Central memory CD8-positive, alpha-beta T cell (primary cell): Measurements from ENCODE around the gene FBXL19.
A peak's percentile ranks its signal among the peaks of the same experiment; 100 is the strongest.

Experiments
- ATAC-seq: fragments of 150-1000 bp; cut with Tn5 transposase; replicated peaks from 2 replicates; pipeline ENCODE4 v1.10.0; 2022; ENCODE audit warnings: mild to moderate bottlenecking, moderate FRiP score, moderate number of reproducible peaks; ENCODE audit not compliant: poor library complexity, severe bottlenecking; ENCODE audit errors: extremely low read depth
- DNase-seq, 2 donors: peaks; one replicate each; pipeline ENCODE4 v3.0.0; 2021; ENCODE audit warnings: low spot score in 2 of 2
- H3K27ac Mint-ChIP-seq: one replicate; pipeline ENCODE4 v1.8.0; 2022; ENCODE audit warnings: low read depth, mild to moderate bottlenecking, moderate library complexity, mixed read lengths
- H3K27me3 Mint-ChIP-seq: one replicate; pipeline ENCODE4 v1.8.0; 2022; ENCODE audit warnings: mixed read lengths
- H3K36me3 Mint-ChIP-seq: one replicate; pipeline ENCODE4 v1.8.0; 2022; ENCODE audit warnings: mild to moderate bottlenecking, moderate library complexity, mixed read lengths; ENCODE audit not compliant: insufficient read depth
- H3K4me1 Mint-ChIP-seq: one replicate; pipeline ENCODE4 v1.8.0; 2022; ENCODE audit warnings: mixed read lengths
- H3K4me3 Mint-ChIP-seq: one replicate; pipeline ENCODE4 v1.8.0; 2022; ENCODE audit warnings: mild to moderate bottlenecking, moderate library complexity, mixed read lengths
- H3K9me3 Mint-ChIP-seq: one replicate; pipeline ENCODE4 v1.8.0; 2022; ENCODE audit warnings: mixed read lengths

FBXL19 gene

GRCh38 chr16:30920891-30921290 lies 2.5 kb upstream of the FBXL19 start:
- Mint-ChIP-seq H3K27ac (no peak overlapping the region), H3K36me3 (peaks cover 1% of the 10 kb centered on the region), H3K9me3 (no peaks in the 10 kb centered on the region), H3K4me1 (peaks cover 8% of the 10 kb centered on the region), H3K4me3 (peak overlapping the region; percentile 89), H3K27me3 (no peaks in the 10 kb centered on the region)
- DNase-seq (no peak), ATAC-seq (no peak)

DNA sequence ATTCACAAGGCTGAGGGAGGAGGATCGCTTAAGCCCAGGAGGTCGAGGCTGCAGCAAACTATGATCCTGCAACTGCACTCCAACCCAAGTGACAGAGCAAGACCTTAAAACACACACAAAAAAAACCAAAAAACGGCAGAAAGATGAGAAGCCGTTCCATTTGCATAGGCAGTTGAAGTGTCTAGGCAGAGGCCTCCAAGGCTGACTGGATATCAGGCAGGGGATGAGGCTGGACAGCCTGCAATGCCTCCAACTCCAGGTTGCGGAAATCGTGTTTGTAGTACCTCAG lies 2.0 kb upstream of the FBXL19 start:
- Mint-ChIP-seq H3K9me3 (no peaks in the 10 kb centered on the region), H3K4me3 (peak overlapping the region; percentile 89), H3K36me3 (peaks cover 1% of the 10 kb centered on the region), H3K27ac (peak overlapping the region; percentile 91), H3K4me1 (peaks cover 13% of the 10 kb centered on the region), H3K27me3 (no peaks in the 10 kb centered on the region)
- DNase-seq: no peak
- ATAC-seq: no peak

DNA sequence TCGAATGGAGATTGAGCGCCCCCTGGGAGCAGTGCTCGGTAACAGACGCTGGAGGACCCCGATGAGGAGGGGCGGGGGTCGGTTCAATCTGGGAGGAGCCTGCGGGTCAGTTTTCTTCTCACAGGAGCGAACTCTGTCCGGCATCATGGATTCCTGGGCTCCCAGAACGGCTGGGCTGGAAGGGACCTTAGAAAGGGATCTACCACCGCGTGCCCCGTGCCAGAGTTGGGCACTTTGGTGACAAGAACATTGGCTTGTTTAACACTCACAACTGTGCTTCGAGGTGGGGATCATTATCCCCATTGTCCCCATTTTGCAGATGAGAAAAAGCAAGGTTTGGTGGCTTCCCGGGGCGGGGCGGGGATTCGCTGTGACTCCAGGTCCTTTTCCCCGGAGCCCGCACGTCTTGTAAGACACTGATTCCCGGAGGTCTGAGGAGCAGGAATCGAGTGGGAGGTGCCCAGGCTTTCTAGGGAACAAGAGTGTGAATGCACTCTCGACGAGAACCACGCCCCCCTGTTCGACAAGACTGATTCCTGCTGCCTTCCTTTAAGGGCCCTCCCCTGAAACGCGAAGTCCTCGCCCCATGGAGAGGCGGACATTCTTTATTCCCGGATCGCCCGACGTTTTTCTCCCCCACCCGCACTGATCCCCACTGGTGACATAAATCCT lies 1.5 kb upstream of the FBXL19 start:
- Mint-ChIP-seq H3K27ac (peak overlapping the region; percentile 91), H3K27me3 (no peaks in the 10 kb centered on the region), H3K36me3 (peaks cover 1% of the 10 kb centered on the region), H3K9me3 (no peaks in the 10 kb centered on the region), H3K4me3 (peak overlapping the region; percentile 89), H3K4me1 (peaks cover 18% of the 10 kb centered on the region)
- no peak for ATAC-seq
- DNase-seq: peak; percentile 82 to 86

DNA sequence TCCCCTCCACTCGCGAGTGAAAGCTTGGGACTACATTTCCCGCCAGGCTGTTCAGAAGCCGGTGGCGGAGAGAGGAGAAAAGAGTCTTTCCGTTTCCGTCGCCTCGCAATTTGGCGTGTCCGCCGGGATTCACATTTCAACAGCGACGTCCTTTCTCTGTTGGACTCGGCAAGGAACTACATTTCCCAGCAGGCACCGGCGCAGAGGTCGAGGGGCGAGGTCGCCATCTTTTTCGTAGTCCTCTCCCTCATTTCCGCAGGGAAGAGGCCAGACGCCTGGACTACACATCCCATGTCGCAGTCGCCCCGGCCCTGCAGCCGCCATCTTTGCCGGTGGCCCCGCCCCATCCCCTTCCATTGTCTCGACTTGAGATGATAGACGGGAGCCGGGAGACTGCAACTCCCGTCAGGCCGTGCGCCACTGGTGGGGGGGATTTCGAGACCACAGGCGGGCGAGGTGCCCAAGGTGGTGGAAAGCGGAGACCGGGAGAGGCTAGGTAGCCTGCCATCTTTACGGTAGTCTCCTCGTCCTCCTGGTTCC lies 882 bp upstream of the FBXL19 start:
- Mint-ChIP-seq H3K27ac (peak overlapping the region; percentile 91), H3K36me3 (peaks cover 1% of the 10 kb centered on the region), H3K9me3 (no peaks in the 10 kb centered on the region), H3K27me3 (no peaks in the 10 kb centered on the region), H3K4me1 (peaks cover 21% of the 10 kb centered on the region), H3K4me3 (peak overlapping the region; percentile 89)
- peak; percentile 95 to 100 for DNase-seq
- peak; percentile 79 for ATAC-seq

DNA sequence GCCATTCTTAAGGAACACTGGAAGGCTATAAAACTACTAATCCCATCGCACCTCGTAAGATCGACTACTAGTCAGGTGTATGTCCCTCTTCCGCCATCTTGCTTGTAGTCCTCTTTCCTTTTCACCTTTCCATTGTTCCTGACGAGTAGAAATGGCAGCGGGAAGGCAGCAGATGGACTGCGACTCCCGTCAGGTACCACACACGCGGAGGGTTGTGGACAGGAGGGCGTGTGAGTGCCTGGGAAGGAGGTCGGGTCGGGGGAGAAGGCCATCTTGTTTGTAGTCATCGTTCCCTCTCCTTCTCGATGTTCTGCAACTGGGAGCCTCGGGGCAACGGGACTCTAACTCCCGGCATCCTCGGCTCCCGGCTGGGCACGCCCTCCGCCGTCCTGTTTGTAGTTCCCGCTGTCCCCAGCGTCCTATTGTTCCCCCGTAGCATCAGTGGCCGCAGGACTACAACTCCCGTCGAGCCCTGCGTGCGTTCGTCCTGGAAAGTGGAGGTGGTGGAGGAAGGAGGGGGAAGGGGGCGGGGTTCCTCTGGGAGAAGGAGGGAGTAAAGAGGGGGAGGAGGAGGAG lies 324 bp upstream of the FBXL19 start:
- Mint-ChIP-seq H3K4me3 (peak overlapping the region; percentile 89), H3K36me3 (peaks cover 1% of the 10 kb centered on the region), H3K4me1 (peaks cover 21% of the 10 kb centered on the region), H3K9me3 (no peaks in the 10 kb centered on the region), H3K27ac (peak overlapping the region; percentile 91), H3K27me3 (no peaks in the 10 kb centered on the region)
- DNase-seq (peak; percentile 83 to 93), ATAC-seq (peak; percentile 77)

DNA sequence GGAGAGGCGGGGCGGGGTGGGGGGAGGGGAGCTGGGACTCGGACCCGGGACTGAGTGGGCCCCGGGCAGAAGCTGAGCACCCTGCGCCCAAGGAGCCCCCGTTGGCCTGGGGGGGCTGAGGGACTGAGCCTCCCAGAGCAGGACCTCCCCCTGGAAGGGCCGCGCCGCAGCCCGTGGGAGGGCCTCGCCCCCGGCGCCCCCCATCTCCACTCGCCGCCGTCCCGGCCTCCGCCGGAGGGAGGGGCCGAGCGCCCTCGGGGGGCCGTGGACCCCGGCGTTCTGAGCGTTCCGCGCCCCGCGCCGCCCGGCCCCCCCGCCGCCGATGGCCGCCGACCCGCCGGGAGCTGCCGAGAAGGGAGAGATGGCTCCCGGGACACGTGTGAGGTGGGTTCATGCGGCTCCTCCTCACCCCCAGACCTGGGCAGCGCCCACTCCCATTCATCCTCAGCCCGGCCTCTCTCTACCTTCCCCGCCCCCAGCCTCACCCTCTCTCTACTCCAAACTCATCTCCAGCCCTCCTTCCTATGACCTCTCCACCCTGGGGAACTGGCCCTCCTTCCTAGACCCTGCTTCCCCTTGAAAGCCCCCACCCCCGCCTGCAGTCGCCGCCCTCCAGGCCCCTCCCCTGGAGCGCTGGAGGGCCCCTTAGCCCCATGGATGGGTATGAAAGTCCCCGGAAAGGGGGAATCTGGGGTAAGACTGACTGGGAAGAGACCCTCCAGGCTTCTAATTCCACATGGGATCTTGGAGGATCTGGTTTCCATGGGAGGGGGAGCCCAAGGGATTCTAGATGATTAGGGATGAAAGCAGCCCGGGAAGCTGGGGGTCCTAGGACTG lies 922 bp downstream of the FBXL19 start:
- DNase-seq (no peak), ATAC-seq (no peak)
- Mint-ChIP-seq H3K4me3 (peak overlapping the region; percentile 72), H3K9me3 (no peaks in the 10 kb centered on the region), H3K36me3 (peaks cover 1% of the 10 kb centered on the region), H3K27me3 (no peaks in the 10 kb centered on the region), H3K27ac (no peak overlapping the region), H3K4me1 (peaks cover 21% of the 10 kb centered on the region)

DNA sequence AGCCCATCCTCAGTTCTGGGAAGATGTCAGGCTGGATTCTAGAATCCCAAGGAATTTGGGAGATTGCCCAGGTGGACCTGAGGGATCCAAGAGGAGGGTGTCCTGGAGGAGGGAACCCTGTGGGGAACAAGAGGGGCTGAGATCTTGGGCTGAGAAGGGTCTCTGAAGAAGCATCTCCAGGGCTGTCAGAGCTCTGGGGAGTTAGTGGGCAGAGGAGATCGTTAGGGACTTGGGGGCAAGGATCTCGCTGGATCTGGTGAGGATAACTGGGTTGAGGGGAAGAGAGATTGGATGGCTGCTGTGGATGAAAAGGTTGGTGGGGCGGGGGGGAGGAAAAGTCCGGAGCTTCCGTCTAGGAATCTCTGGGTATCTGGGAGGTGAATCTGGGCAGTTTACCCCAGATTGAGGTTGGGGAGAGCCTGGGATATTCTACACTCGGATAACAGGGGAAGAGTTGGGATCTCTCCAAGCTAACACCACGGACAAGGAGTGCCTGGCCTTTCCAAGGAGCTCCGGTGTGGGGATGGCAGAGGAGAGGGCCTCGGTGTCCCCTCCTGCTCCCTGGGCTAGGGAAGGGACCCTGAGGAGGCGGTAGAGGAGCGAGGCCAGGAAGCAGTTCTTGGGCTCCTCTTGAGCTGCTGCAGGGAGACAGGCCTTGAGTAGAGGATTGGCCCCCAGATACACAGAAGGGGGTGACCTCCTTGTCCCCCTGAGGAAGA lies 1.7 kb downstream of the FBXL19 start:
- Mint-ChIP-seq H3K9me3 (no peaks in the 10 kb centered on the region), H3K36me3 (peaks cover 1% of the 10 kb centered on the region), H3K4me1 (peaks cover 21% of the 10 kb centered on the region), H3K27ac (peak overlapping the region; percentile 46), H3K4me3 (peak overlapping the region; percentile 72), H3K27me3 (no peaks in the 10 kb centered on the region)
- ATAC-seq (no peak), DNase-seq (no peak)

DNA sequence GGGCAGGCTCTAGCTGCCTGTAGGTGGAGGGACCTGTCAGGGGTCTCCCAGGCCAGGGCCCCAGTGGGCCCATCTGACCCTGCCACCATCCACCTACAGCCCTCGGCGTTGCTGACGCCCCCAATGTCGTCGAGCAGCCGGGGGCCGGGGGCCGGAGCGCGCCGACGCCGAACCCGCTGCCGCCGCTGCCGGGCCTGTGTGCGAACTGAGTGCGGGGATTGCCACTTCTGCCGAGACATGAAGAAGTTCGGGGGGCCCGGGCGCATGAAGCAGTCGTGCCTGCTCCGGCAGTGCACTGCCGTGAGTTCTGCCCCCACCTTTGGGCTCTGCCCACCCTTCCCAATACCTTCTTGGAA lies 2.2 kb downstream of the FBXL19 start:
- H3K27me3 Mint-ChIP-seq: no peaks in the 10 kb centered on the region
- H3K9me3 Mint-ChIP-seq: no peaks in the 10 kb centered on the region
- DNase-seq: no peak
- peaks cover 21% of the 10 kb centered on the region for H3K4me1 Mint-ChIP-seq
- H3K36me3 Mint-ChIP-seq: peaks cover 1% of the 10 kb centered on the region
- ATAC-seq: no peak
- peak overlapping the region; percentile 50 for H3K4me3 Mint-ChIP-seq
- H3K27ac Mint-ChIP-seq: peak overlapping the region; percentile 4

DNA sequence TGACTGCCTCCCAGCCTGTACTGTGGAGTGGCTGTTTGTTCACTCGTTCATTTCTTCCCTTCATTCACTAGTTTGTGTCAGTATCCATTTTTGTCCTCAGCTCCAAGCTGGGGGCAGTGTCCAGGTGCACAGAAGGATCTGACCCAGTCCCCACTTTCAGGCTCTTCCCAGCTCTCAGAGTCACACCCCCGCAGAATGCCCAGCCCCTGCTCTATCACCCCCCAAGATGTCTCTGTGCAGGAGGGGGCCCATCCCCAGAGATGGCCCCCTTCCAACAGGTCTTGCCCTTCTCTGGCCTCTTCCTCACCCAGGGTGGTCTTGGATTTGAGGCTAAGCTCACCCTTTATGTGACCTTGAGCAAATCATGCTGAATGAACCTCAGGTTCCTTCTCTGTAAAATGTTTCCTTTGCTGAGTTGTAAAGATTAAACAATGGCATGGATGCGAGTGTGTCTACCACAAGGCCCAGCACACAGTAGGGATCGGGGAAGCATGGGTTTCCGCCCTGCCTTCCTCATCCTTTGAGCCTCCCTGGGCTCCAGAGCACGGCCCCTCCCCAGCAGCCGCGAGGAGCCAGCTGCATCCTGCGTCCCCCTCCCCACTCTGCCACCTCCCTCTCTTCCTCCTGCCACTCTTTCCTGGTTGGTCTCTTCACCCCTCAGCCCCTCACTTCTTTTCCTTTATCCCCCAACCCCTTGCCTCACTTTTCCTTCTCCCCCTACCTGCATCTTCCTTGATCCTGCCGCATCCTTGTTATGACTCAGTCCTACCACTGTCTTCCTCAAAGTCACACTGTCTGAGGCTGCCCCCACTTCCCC lies 2.8 kb downstream of the FBXL19 start:
- DNase-seq: no peak
- Mint-ChIP-seq H3K4me3 (peak overlapping the region; percentile 50), H3K27me3 (no peaks in the 10 kb centered on the region), H3K36me3 (peaks cover 6% of the 10 kb centered on the region), H3K4me1 (peaks cover 21% of the 10 kb centered on the region), H3K9me3 (no peaks in the 10 kb centered on the region), H3K27ac (peak overlapping the region; percentile 4)
- ATAC-seq: no peak

GRCh38 chr16:30926937-30927788 lies 3.8 kb downstream of the FBXL19 start:
- Mint-ChIP-seq H3K4me3 (no peak overlapping the region), H3K9me3 (no peaks in the 10 kb centered on the region), H3K36me3 (peaks cover 9% of the 10 kb centered on the region), H3K27me3 (no peaks in the 10 kb centered on the region), H3K27ac (peak overlapping the region; percentile 25), H3K4me1 (peaks cover 21% of the 10 kb centered on the region)
- DNase-seq (no peak), ATAC-seq (no peak)

- ATAC-seq: no peak
Measured at GRCh38 chr16:30927789-30928378, 4.5 kb downstream of the FBXL19 start.

More at GRCh38 chr16:30927789-30928378, 4.5 kb downstream of the FBXL19 start:
- H3K4me3 Mint-ChIP-seq: no peak overlapping the region
- H3K4me1 Mint-ChIP-seq: peaks cover 21% of the 10 kb centered on the region
- no peak overlapping the region for H3K27ac Mint-ChIP-seq
- H3K27me3 Mint-ChIP-seq: no peaks in the 10 kb centered on the region
- DNase-seq: no peak
- no peaks in the 10 kb centered on the region for H3K9me3 Mint-ChIP-seq
- peaks cover 11% of the 10 kb centered on the region for H3K36me3 Mint-ChIP-seq
